HG02798 (cell line): ENCODE data around the gene SLC5A9.
"Not testable (repeated sequence)": the region's sequence is repeated elsewhere in the genome, so short reads cannot be mapped to it uniquely, and the experiment has no call there.

Source experiments
- ATAC-seq: cut with Tn5 transposase; IDR thresholded peaks from one replicate; pipeline ENCODE4 v1.9.1; 2021; ENCODE audit warnings: mild to moderate bottlenecking; ENCODE audit not compliant: unreplicated experiment, poor library complexity

SLC5A9 gene

DNA sequence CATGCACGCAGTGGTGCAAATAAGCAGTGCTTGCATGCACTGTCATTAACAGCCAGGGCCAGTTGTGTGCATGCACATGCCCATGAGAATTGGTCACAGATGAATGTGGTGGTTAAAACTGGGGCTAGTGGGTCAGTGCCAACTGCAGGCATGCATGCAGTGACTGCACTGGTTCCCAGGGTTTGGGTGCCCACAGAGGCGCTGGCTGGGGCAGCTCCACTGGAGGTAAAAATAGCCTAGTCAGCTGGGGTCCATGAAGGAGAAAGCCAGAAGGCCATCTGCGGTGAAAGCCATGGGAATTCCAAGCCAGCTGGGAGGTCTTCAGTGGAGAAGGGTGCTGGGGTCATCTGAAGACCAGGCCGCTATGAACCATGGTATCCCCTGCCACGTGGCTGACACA lies 70.2 kb downstream of the SLC5A9 start:
- ATAC-seq = no peak

DNA sequence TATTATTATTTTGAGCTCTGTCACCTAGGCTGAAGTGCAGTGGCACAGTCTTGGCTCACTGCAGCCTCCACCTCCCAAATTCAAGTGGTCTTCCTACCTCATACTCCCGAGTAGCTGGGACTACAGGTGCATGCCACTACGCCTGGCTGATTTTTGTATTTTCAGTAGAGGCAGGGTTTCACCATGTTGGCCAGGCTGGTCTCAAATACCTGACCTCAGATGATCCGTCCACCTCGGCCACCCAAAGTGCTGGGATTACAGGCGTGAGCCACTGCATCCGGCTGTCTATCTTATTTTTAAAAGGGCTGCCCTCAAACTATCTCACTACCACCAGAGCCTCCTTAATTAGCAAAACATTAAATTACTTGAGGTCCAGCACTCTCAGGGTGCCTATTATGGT lies 71.6 kb downstream of the SLC5A9 start:
- ATAC-seq = not testable (repeated sequence)

DNA sequence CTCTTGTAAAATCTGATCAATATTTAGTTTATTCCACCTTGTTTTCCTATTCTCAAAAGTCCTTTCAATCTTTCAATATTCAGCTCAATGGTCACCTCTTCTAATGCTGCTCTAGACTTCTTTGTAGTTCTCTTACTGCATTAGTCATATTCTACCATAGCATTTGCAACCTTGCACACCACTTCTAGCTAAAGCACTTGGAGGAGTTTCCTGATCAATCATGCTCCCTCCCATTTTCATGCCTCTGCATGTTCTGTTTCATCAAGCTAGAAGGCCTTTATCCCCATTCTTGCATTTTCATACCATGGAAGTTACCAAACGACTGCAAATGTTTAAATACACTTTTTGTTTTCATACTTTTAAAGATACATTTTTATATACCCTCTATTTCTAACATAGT lies 72.1 kb downstream of the SLC5A9 start:
- ATAC-seq = no peak
